Lung (tissue), 12 donors: Measurements from ENCODE around the gene KYAT1. TPM values are rescaled to one million over a fixed set of nuclear protein-coding genes. Genes with fewer than 3 reads are reported as not detected.
A peak's percentile ranks its signal among the peaks of the same experiment; 100 is the strongest.

Experiments used
- ATAC-seq: fragments of 200-7000 bp; cut with Tn5 transposase; one replicate; pipeline ENCODE4 v1.9.1; 2020; ENCODE audit warnings: moderate number of reproducible peaks; ENCODE audit not compliant: insufficient read depth, low FRiP score
- DNase-seq, 3 donors: peaks; one replicate each; pipeline ENCODE4 v3.0.0-alpha.2; 2013 to 2017
- H3K27ac ChIP-seq, 2 donors: one replicate each; pipeline ENCODE4 v1.5.1; 2013; ENCODE audit warnings: mild to moderate bottlenecking in 2 of 2, moderate library complexity in 2 of 2, control low read depth in 1 of 2, inconsistent platforms in 1 of 2, low read depth in 1 of 2, low read length in 1 of 2
- H3K27me3 ChIP-seq, 3 donors: one replicate each; pipeline ENCODE4 v1.5.1; 2013; ENCODE audit warnings: low read length in 2 of 3; ENCODE audit not compliant: control insufficient read depth in 3 of 3, insufficient read depth in 3 of 3
- H3K36me3 ChIP-seq, 4 donors: one replicate each; pipeline ENCODE4 v1.5.1; 2013; ENCODE audit warnings: low read length in 4 of 4, mild to moderate bottlenecking in 1 of 4, moderate library complexity in 1 of 4; ENCODE audit not compliant: control insufficient read depth in 4 of 4, insufficient read depth in 4 of 4
- H3K4me1 ChIP-seq, 5 donors: one replicate each; pipeline ENCODE4 v1.5.1; 2013; ENCODE audit warnings: low read length in 5 of 5, mild to moderate bottlenecking in 2 of 5, moderate library complexity in 1 of 5; ENCODE audit not compliant: control insufficient read depth in 5 of 5, insufficient read depth in 5 of 5
- H3K4me3 ChIP-seq: one replicate; pipeline ENCODE4 v1.5.1; 2013; ENCODE audit warnings: mild to moderate bottlenecking, control low read depth, moderate library complexity
- H3K9ac ChIP-seq, 2 donors: one replicate each; pipeline ENCODE4 v1.5.1; 2013; ENCODE audit warnings: low read length in 2 of 2, control low read depth in 1 of 2; ENCODE audit not compliant: insufficient read depth in 1 of 2
- H3K9me3 ChIP-seq, 4 donors: one replicate each; pipeline ENCODE4 v1.5.1; 2013; ENCODE audit warnings: low read length in 3 of 4, mild to moderate bottlenecking in 1 of 4, moderate library complexity in 1 of 4; ENCODE audit not compliant: control insufficient read depth in 4 of 4, insufficient read depth in 3 of 4
- WGBS, 2 donors: extraction: QIAGEN DNeasy Blood & Tissue Kit; methylation state at CpG; one replicate each; pipeline ENCODE4 v1.1.7; 2013; 5-methylcytosine and 5-hydroxymethylcytosine counted together
- polyA plus RNA-seq, 2 donors: library from polyadenylated mRNA; stranded (reverse); fragments of 200-250 nt; gene quantifications; one replicate each; pipeline ENCODE4 v1.2.1, GENCODE V29; 2013
- total RNA-seq, 2 donors: library from RNA; depleted of rRNA in 1 of 2; stranded (reverse); fragments of >200 nt in 1 of 2; gene quantifications; one replicate each; pipeline ENCODE4 v1.2.1, GENCODE V29; 2014 to 2021
- TF ChIP-seq, protein P1 (sequence below): IDR thresholded peaks from 2 replicates; pipeline ENCODE4 v1.5.1; 2012; ENCODE audit warnings: mild to moderate bottlenecking; ENCODE audit errors: control extremely low read depth, extremely low read depth
- donor health status: control.
- donor health status: control.
- donor health status: Bipolar disorder and iron deficiency.
- donor health status: healthy.
- donor health status: DM: yes; HTN: yes; CAD: no.

The KYAT1 gene
- total and polyA plus RNA-seq, 4 donors = 4.5 to 7.7 (median 4.8) TPM

DNA sequence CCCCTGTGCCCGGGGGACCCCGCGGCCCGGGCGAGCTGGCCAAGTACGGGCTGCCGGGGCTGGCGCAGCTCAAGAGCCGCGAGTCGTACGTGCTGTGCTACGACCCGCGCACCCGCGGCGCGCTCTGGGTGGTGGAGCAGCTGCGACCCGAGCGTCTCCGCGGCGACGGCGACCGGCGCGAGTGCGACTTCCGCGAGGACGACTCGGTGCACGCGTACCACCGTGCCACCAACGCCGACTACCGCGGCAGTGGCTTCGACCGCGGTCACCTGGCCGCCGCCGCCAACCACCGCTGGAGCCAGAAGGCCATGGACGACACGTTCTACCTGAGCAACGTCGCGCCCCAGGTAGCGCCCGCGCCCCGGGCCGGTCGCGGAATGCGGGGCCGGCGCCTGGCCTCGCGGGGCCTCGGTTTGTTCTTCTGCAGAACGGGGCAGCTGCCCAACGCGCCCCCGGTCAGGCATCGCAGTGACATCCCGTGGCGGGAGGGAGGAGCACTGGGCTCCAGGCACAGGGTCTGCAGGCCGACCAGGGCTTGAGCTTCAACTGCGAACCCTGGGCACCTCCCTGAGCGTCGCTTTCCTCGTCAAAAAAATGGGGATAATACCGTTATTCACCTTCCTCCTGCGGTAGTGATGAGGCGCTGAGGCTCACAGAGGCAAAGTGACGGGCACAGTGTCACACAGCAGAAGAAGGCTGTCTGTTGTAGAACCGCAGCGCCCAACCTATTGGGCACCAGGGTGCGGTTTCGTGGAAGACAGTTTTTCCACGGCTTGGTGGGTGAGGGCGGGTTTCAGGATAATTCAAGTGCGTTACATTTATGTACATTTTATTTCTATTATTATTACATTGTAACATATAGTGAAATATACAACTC lies 62.7 kb downstream of the KYAT1 start:
- TF ChIP-seq, protein P1, sequence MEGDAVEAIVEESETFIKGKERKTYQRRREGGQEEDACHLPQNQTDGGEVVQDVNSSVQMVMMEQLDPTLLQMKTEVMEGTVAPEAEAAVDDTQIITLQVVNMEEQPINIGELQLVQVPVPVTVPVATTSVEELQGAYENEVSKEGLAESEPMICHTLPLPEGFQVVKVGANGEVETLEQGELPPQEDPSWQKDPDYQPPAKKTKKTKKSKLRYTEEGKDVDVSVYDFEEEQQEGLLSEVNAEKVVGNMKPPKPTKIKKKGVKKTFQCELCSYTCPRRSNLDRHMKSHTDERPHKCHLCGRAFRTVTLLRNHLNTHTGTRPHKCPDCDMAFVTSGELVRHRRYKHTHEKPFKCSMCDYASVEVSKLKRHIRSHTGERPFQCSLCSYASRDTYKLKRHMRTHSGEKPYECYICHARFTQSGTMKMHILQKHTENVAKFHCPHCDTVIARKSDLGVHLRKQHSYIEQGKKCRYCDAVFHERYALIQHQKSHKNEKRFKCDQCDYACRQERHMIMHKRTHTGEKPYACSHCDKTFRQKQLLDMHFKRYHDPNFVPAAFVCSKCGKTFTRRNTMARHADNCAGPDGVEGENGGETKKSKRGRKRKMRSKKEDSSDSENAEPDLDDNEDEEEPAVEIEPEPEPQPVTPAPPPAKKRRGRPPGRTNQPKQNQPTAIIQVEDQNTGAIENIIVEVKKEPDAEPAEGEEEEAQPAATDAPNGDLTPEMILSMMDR = no peak
- Histone ChIP-seq H3K27ac (peak overlapping the region; percentile 87 to 93), H3K4me1 (peaks cover 0 to 6% (median 4%) of the 10 kb centered on the region in 5 donors), H3K9ac (no peak overlapping the region), H3K27me3 (no peaks in the 10 kb centered on the region), H3K9me3 (peaks cover 0 to 2% (median 0%) of the 10 kb centered on the region in 4 donors), H3K4me3 (peak overlapping the region; percentile 65), H3K36me3 (peaks cover 0 to 30% (median 7%) of the 10 kb centered on the region in 4 donors)
- 10 to 12% methylated on average over 82 to 90 of the region's 90 CpGs for WGBS, 2 donors
- ATAC-seq (peak; percentile 7), DNase-seq (peak; percentile 41 to 67 (median 61))

DNA sequence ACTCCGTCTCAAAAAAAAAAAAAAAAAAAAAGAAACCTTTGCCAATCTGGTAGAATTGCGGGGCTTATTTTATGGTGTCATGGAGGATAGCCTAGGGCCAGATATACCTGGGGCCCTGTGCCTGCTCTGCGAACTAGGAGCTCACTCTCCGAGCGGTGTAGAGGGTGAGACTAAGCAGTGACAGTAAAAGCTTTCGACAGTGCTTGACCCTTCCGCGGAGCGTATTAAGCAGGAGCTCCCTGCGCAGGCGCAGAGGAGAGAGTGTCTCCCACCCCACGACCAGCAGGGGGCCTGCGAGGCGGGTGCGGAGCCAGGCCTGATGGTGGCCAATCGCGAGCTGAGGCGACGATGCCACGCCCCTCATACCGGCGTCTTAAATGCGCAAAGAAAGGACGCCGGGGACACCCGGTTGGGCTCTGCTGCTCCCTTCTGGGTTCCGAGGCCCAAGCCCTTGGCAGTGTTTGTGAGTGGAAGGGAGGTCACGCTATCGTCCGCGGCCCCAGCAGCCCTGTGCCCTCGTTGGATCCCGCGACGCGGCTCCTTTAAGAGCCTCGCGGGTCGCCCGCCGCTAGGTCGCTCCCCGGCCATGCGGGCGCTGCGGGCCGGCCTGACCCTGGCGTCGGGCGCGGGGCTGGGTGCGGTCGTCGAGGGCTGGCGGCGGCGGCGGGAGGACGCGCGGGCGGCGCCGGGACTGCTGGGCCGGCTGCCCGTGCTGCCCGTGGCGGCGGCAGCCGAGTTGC lies 63.5 kb downstream of the KYAT1 start, which contains the start of gene ENDOG:
Gene ENDOG, plus strand, starts transcription at position 402 of the 740 bp plus-strand sequence. Its CDS starts 185 bp downstream, at position 587.
- ATAC-seq = peak; percentile 94
- Histone ChIP-seq H3K27me3 (no peaks in the 10 kb centered on the region), H3K9ac (peak within 1 kb of the TSS in 1 of 2 donors; percentile 45), H3K9me3 (peaks cover 0 to 2% (median 0%) of the 10 kb centered on the region in 4 donors), H3K4me3 (peak within 1 kb of the TSS; percentile 65), H3K27ac (peak within 1 kb of the TSS; percentile 87 to 93), H3K4me1 (peaks cover 0 to 6% (median 4%) of the 10 kb centered on the region in 5 donors), H3K36me3 (peaks cover 0 to 21% (median 7%) of the 10 kb centered on the region in 4 donors)
- peak; percentile 98 to 99 (median 98) for DNase-seq
- WGBS, 2 donors = 0 to 1% methylated on average over 31 to 70 of the region's 70 CpGs
- TF ChIP-seq, protein P1 = peak; percentile 91

DNA sequence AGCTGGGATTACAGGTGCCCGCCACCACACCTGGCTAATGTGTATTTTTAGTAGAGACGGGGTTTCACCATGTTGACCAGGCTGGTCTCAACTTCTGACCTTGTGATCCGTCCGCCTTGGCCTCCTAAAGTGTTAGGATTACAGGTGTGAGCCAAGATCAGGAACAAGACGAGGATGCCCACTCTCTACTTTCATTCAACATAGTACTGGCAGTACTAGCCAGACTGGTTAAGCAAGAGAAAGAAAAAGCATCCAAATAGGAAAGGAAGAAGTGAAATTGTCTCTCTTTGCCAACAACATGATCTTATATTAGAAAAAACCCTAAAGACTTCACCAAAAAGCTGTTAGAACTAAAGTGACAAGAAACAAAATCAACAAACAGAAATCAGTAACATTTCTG lies 70.9 kb downstream of the KYAT1 start:
- Histone ChIP-seq H3K4me1 (no peaks in the 10 kb centered on the region), H3K9me3 (no peaks in the 10 kb centered on the region), H3K9ac (no peak overlapping the region), H3K27me3 (no peaks in the 10 kb centered on the region), H3K4me3 (no peak overlapping the region), H3K27ac (no peak overlapping the region), H3K36me3 (peaks cover 0 to 25% (median 14%) of the 10 kb centered on the region in 4 donors)
- 79 to 85% methylated on average over 5 of the region's 5 CpGs for WGBS, 2 donors
- DNase-seq = no peak
- ATAC-seq = no peak
- TF ChIP-seq, protein P1 = no peak
